Measurements from ENCODE around the gene GADD45GIP1.
A peak's percentile ranks its signal among the peaks of the same experiment; 100 is the strongest.

GADD45GIP1 gene

GRCh38 chr19:12956446-12957388 lies at the start of gene GADD45GIP1:
TSS of gene GADD45GIP1 (minus strand) at chr19:12957223. CDS start at chr19:12957212, 11 bp downstream.
- peak within 1 kb of the TSS; percentile 92 for H3K4me3 ChIP-seq
- peak; percentile 81 for DNase-seq (ENCODE audit: low spot score)
- peak within 1 kb of the TSS; percentile 60 to 87 for H3K27ac ChIP-seq
- TF ChIP-seq CTCF (IDR thresholded peaks at IDR 0.05): no peak

- Histone ChIP-seq H3K4me3 (no peak overlapping the region), H3K27ac (peak overlapping the region; percentile 30 to 89)
- TF ChIP-seq CTCF (IDR thresholded peaks at IDR 0.05): no peak
Measured at GRCh38 chr19:13005861-13006370, 48.9 kb upstream of the GADD45GIP1 start.

GRCh38 chr19:13005253-13005652 lies 48.2 kb upstream of the GADD45GIP1 start:
- H3K4me3 ChIP-seq: no peak overlapping the region
- H3K27ac ChIP-seq: peak overlapping the region in 1 of 2 donors; percentile 89

More at GRCh38 chr19:13005861-13006370, 48.9 kb upstream of the GADD45GIP1 start:
- DNase-seq (ENCODE audit: low spot score): no peak

GRCh38 chr19:13004273-13004672 lies 47.2 kb upstream of the GADD45GIP1 start:
- peak overlapping the region in 1 of 2 donors; percentile 95 for H3K27ac ChIP-seq
- no peak overlapping the region for H3K4me3 ChIP-seq
- TF ChIP-seq CTCF (IDR thresholded peaks at IDR 0.05): no peak
- no peak for DNase-seq (ENCODE audit: low spot score)

More at GRCh38 chr19:13005253-13005652, 48.2 kb upstream of the GADD45GIP1 start:
- TF ChIP-seq CTCF (IDR thresholded peaks at IDR 0.05): no peak
- DNase-seq (ENCODE audit: low spot score): no peak

GRCh38 chr19:13003081-13003480 lies 46.1 kb upstream of the GADD45GIP1 start:
- peak overlapping the region; percentile 95 to 98 for H3K27ac ChIP-seq
- DNase-seq (ENCODE audit: low spot score): no peak
- TF ChIP-seq CTCF (IDR thresholded peaks at IDR 0.05): no peak
- peak overlapping the region; percentile 69 for H3K4me3 ChIP-seq

- Histone ChIP-seq H3K4me3 (peak overlapping the region; percentile 69), H3K27ac (peak overlapping the region; percentile 95 to 98)
- peak; percentile 91 for DNase-seq (ENCODE audit: low spot score)
- TF ChIP-seq CTCF (IDR thresholded peaks at IDR 0.05): no peak
Measured at GRCh38 chr19:13002166-13002898, 45.3 kb upstream of the GADD45GIP1 start.
